ENCODE measurements around the gene HMGN3.

GRCh38 chr6:79261666-79262065, 27.2 kb upstream of the HMGN3 start:
- TF ChIP-seq YY1 (IDR thresholded peaks at IDR 0.05; ENCODE audit: insufficient read depth, insufficient read length) (no peak), ZNF274 (IDR thresholded peaks at IDR 0.05; ENCODE audit: low read depth, low read length) (no peak), SUZ12 (IDR thresholded peaks at IDR 0.05; ENCODE audit: extremely low read depth, insufficient read depth, insufficient read length) (no peak)

Measured in NT2/D1 (cell line).